Type B pancreatic cell (in vitro differentiated cells): ENCODE data around the gene PGP. TPM values are rescaled to one million over a fixed set of nuclear protein-coding genes. Genes with fewer than 3 reads are reported as not detected.

Experiments
- DNase-seq: peaks from one replicate; pipeline ENCODE4 v3.0.0; 2021; ENCODE audit warnings: mixed read lengths; ENCODE audit not compliant: unreplicated experiment; ENCODE audit errors: extremely low spot score
- H3K27ac Mint-ChIP-seq: 2 replicates; pipeline ENCODE4 v1.8.0; 2021; ENCODE audit warnings: mild to moderate bottlenecking, mixed read lengths
- H3K27me3 Mint-ChIP-seq: 2 replicates; pipeline ENCODE4 v1.8.0; 2021; ENCODE audit warnings: mixed read lengths
- H3K36me3 Mint-ChIP-seq: 2 replicates; pipeline ENCODE4 v1.8.0; 2021; ENCODE audit warnings: mixed read lengths
- H3K4me1 Mint-ChIP-seq: one replicate; pipeline ENCODE4 v1.8.0; 2021; ENCODE audit warnings: mixed read lengths; ENCODE audit not compliant: unreplicated experiment
- H3K4me3 Mint-ChIP-seq: 2 replicates; pipeline ENCODE4 v1.8.0; 2021; ENCODE audit warnings: mild to moderate bottlenecking, mixed read lengths
- H3K9me3 Mint-ChIP-seq: 2 replicates; pipeline ENCODE4 v1.8.0; 2021; ENCODE audit warnings: mixed read lengths
- total RNA-seq: library from RNA; stranded (reverse); gene quantifications from 2 replicates; pipeline ENCODE4 v1.2.1, GENCODE V29; 2021; ENCODE audit warnings: low replicate concordance
- TF ChIP-seq, protein P1 (sequence below): fragments of 200-600 bp; sonication (generic); conservative IDR thresholded peaks from 2 replicates; pipeline ENCODE4 v1.5.0; 2021; ENCODE audit warnings: antibody characterized with exemption, mild to moderate bottlenecking

Gene PGP
- total RNA-seq, 1 donor from 2014 or later = 25.5 TPM

DNA sequence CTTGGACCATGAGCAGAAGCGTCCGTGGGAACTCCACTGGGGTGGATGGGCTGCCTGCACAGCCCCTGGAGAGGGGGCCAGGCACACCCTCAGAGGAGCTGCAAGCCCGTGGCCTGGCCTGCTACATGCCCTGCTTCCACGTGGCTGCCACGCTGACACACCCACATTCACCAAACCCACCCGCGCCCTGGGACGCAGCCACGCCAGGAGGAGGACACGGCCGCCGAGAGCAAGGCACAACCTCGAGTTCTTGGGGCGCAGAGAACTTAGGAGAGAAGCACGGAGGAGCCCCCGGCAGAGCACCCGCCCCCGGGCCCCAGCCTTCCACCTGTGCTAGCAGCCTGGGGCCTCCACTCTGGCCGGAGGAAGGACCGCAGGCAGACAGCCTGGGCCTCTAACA is 37.1 kb downstream of the PGP start:
- DNase-seq = no peak
- TF ChIP-seq, protein P1, sequence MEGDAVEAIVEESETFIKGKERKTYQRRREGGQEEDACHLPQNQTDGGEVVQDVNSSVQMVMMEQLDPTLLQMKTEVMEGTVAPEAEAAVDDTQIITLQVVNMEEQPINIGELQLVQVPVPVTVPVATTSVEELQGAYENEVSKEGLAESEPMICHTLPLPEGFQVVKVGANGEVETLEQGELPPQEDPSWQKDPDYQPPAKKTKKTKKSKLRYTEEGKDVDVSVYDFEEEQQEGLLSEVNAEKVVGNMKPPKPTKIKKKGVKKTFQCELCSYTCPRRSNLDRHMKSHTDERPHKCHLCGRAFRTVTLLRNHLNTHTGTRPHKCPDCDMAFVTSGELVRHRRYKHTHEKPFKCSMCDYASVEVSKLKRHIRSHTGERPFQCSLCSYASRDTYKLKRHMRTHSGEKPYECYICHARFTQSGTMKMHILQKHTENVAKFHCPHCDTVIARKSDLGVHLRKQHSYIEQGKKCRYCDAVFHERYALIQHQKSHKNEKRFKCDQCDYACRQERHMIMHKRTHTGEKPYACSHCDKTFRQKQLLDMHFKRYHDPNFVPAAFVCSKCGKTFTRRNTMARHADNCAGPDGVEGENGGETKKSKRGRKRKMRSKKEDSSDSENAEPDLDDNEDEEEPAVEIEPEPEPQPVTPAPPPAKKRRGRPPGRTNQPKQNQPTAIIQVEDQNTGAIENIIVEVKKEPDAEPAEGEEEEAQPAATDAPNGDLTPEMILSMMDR = no peak
- no peaks in the 10 kb centered on the region for H3K27me3 Mint-ChIP-seq
- no peak overlapping the region for H3K4me3 Mint-ChIP-seq
- no peak overlapping the region for H3K27ac Mint-ChIP-seq
- peaks cover 4% of the 10 kb centered on the region for H3K36me3 Mint-ChIP-seq
- no peaks in the 10 kb centered on the region for H3K9me3 Mint-ChIP-seq
- H3K4me1 Mint-ChIP-seq = peaks cover 3% of the 10 kb centered on the region

DNA sequence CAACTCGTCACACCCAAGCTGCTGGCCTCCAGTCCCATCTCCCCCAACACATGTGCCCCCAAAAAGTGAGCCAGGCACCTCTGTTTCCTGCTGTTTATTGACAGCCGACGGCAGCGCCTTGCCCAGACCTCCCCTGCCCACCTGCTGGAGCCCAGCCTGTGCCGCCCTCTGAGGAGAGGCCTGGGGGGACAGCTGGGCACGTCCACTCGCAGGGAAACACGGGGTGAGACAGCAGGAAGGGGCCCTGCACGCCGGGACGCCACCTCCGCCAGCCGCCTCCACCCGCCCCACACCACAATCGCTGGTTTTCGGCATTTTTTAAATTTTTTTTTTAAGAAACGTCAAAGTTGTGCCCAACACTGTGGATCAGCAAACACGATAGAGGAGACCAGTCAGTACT is 37.5 kb downstream of the PGP start:
- Mint-ChIP-seq H3K27ac (no peak overlapping the region), H3K36me3 (peaks cover 4% of the 10 kb centered on the region), H3K27me3 (no peaks in the 10 kb centered on the region), H3K9me3 (no peaks in the 10 kb centered on the region), H3K4me3 (no peak overlapping the region), H3K4me1 (peaks cover 3% of the 10 kb centered on the region)
- no peak for DNase-seq
- TF ChIP-seq, protein P1 = no peak

DNA sequence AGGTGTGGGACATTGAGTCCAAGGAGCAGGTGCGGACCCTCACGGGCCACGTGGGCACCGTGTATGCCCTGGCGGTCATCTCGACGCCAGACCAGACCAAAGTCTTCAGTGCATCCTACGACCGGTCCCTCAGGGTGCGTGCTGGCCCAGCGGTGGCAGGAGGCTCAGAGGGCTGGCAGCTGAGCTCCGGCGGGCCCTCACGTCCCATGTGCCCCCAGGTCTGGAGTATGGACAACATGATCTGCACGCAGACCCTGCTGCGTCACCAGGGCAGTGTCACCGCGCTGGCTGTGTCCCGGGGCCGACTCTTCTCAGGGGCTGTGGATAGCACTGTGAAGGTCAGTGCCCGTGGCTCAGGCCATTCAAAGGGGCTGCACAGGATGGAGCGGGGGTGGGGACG is 38.6 kb downstream of the PGP start:
- Mint-ChIP-seq H3K9me3 (no peaks in the 10 kb centered on the region), H3K4me3 (no peak overlapping the region), H3K36me3 (peaks cover 4% of the 10 kb centered on the region), H3K27me3 (no peaks in the 10 kb centered on the region), H3K27ac (no peak overlapping the region), H3K4me1 (no peaks in the 10 kb centered on the region)
- DNase-seq = no peak
- TF ChIP-seq, protein P1 = no peak

DNA sequence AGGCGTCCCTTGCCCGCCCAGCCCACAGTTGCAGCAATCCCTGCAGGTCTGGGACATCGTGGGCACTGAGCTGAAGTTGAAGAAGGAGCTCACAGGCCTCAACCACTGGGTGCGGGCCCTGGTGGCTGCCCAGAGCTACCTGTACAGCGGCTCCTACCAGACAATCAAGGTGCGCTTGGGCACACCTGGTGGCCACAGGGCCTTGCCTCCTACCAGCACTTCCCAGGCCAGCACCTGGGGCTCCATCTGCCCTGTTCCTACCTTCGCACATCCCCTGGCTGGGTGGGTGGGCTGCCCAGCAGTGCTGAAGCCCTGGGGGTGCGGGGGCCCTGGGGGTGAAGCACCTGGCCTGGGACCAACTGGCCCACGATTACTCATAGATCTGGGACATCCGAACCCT is 39.2 kb downstream of the PGP start:
- no peak overlapping the region for H3K27ac Mint-ChIP-seq
- H3K36me3 Mint-ChIP-seq = peaks cover 4% of the 10 kb centered on the region
- TF ChIP-seq, protein P1 = no peak
- no peaks in the 10 kb centered on the region for H3K4me1 Mint-ChIP-seq
- no peak for DNase-seq
- H3K27me3 Mint-ChIP-seq = no peaks in the 10 kb centered on the region
- no peaks in the 10 kb centered on the region for H3K9me3 Mint-ChIP-seq
- no peak overlapping the region for H3K4me3 Mint-ChIP-seq

DNA sequence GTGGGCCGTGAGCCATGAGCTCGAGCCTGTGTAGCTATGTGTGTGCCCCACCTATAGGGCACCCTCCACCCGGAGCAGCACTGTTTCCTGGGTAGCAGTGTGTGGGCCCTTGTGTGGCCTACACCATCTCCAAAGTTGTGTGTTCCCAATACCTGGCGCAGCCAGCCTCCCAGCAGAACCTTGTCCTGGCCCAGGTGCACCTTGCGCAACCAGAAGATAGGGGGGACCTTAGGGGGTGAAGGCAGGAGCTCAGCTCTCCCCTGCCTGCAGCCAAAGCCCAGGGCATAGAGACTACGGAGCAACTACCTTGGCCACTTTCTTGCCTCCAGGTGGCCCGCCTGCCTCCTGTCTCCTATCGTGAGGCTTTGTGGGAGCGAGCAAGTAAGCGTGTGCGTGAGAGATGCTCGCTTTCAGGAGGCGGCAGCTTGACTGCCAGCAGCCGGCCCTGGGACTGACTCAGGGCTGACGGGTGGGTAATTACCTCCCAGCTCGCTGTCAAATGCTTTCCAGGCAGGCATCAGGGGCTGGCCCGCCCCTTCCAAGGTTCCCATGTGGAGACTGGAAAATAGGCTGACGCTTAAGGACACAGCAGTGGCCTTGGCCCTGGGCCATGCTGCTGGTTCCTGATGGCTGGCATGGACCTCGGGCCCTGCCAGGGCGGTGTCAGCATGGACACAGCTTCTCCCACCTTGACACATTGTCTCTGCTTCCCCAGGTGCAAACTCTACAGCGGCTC is 40.1 kb downstream of the PGP start:
- Mint-ChIP-seq H3K27me3 (no peaks in the 10 kb centered on the region), H3K27ac (no peak overlapping the region), H3K9me3 (no peaks in the 10 kb centered on the region), H3K4me1 (no peaks in the 10 kb centered on the region), H3K4me3 (no peak overlapping the region), H3K36me3 (peaks cover 4% of the 10 kb centered on the region)
- DNase-seq = no peak
- TF ChIP-seq, protein P1 = no peak
